OCI-LY3 (cell line): ENCODE data around the gene NLRC5.

Experiments used
- EZH2phosphoT487 ChIP-seq: fragments of 200-600 bp; shearing (Covaris generic); IDR thresholded peaks from 2 replicates; pipeline ENCODE4 v1.6.1; 2018; ENCODE audit warnings: antibody characterized with exemption, mixed run types, low read depth
- TF ChIP-seq, protein P1 (sequence below): fragments of 200-600, 300-600 bp; sonication (generic); IDR thresholded peaks from 2 replicates; pipeline ENCODE4 v1.5.1; 2014; ENCODE audit warnings: antibody characterized with exemption, low read length, low read depth

DNA sequence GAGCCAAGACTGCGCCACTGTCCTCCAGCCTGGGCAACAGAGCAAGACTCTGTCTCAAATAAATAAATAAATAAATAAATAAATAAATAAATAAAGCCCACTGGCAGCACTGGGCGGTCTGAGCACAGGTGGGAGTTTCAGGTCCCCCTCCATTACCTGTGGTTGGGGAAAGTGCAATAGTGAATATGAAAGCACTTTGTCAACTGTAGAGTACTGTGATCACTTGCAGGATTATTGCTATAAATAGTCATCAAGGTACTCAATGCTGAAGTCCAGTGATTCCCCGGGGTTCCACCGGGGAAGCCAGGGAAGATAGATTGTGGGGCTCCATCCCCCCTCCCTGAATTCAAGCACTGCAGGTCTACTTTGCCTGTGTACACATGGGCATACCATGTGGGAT lies 60.3 kb downstream of the NLRC5 start:
- TF ChIP-seq, protein P1, sequence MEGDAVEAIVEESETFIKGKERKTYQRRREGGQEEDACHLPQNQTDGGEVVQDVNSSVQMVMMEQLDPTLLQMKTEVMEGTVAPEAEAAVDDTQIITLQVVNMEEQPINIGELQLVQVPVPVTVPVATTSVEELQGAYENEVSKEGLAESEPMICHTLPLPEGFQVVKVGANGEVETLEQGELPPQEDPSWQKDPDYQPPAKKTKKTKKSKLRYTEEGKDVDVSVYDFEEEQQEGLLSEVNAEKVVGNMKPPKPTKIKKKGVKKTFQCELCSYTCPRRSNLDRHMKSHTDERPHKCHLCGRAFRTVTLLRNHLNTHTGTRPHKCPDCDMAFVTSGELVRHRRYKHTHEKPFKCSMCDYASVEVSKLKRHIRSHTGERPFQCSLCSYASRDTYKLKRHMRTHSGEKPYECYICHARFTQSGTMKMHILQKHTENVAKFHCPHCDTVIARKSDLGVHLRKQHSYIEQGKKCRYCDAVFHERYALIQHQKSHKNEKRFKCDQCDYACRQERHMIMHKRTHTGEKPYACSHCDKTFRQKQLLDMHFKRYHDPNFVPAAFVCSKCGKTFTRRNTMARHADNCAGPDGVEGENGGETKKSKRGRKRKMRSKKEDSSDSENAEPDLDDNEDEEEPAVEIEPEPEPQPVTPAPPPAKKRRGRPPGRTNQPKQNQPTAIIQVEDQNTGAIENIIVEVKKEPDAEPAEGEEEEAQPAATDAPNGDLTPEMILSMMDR, result no peak
- TF ChIP-seq EZH2phosphoT487, result no peak
